ENCODE measurements around the gene FIP1L1. TPM values are rescaled to one million over a fixed set of nuclear protein-coding genes. Genes with fewer than 3 reads are reported as not detected.
A peak's percentile ranks its signal among the peaks of the same experiment; 100 is the strongest.

Gene FIP1L1
- total RNA-seq, 3 donors from 2014 or later (not counting 1 experiment from before 2014, with no cell fraction given) = 76.2 to 94.0 (median 85.6) TPM

GRCh38 chr4:53453385-53453784, 75.9 kb downstream of the FIP1L1 start:
- WGBS (ENCODE audit: insufficient coverage) = 96% methylated on average over 2 of the region's 2 CpGs
- Mint-ChIP-seq H3K4me1 (peaks cover 12 to 15% of the 10 kb centered on the region in 2 donors), H3K27ac (no peak overlapping the region), H3K36me3 (peaks cover 20% of the 10 kb centered on the region), H3K4me3 (no peak overlapping the region), H3K9me3 (no peaks in the 10 kb centered on the region), H3K27me3 (ENCODE audit: low read depth in 2 of 2) (no peaks in the 10 kb centered on the region)
- DNase-seq (no peak), ATAC-seq (no peak)
- Histone ChIP-seq H3K36me3 (ENCODE audit: control insufficient read depth, insufficient read depth, low read length) (peaks cover 50% of the 10 kb centered on the region), H3K27ac (ENCODE audit: low read length) (no peak overlapping the region), H3K4me1 (ENCODE audit: control insufficient read depth, insufficient read depth, low read length) (no peaks in the 10 kb centered on the region), H3K27me3 (ENCODE audit: control insufficient read depth, insufficient read depth, low read length) (no peaks in the 10 kb centered on the region), H3K9me3 (ENCODE audit: control insufficient read depth, insufficient read depth, low read length) (no peaks in the 10 kb centered on the region), H3K4me3 (ENCODE audit: low read length) (no peak overlapping the region)
- intact Hi-C loops (cut with micrococcal nuclease) = no loop called here
- TF ChIP-seq, protein P1, sequence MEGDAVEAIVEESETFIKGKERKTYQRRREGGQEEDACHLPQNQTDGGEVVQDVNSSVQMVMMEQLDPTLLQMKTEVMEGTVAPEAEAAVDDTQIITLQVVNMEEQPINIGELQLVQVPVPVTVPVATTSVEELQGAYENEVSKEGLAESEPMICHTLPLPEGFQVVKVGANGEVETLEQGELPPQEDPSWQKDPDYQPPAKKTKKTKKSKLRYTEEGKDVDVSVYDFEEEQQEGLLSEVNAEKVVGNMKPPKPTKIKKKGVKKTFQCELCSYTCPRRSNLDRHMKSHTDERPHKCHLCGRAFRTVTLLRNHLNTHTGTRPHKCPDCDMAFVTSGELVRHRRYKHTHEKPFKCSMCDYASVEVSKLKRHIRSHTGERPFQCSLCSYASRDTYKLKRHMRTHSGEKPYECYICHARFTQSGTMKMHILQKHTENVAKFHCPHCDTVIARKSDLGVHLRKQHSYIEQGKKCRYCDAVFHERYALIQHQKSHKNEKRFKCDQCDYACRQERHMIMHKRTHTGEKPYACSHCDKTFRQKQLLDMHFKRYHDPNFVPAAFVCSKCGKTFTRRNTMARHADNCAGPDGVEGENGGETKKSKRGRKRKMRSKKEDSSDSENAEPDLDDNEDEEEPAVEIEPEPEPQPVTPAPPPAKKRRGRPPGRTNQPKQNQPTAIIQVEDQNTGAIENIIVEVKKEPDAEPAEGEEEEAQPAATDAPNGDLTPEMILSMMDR (IDR thresholded peaks at IDR 0.05) = no peak

GRCh38 chr4:53455766-53456165, 78.3 kb downstream of the FIP1L1 start:
- no peak overlapping the region for H3K27ac Mint-ChIP-seq
- intact Hi-C loops (cut with micrococcal nuclease) = no loop called here
- H3K9me3 Mint-ChIP-seq = no peaks in the 10 kb centered on the region
- H3K4me1 ChIP-seq (ENCODE audit: control insufficient read depth, insufficient read depth, low read length) = no peaks in the 10 kb centered on the region
- H3K36me3 Mint-ChIP-seq = peaks cover 20% of the 10 kb centered on the region
- H3K4me3 Mint-ChIP-seq = no peak overlapping the region
- H3K9me3 ChIP-seq (ENCODE audit: control insufficient read depth, insufficient read depth, low read length) = no peaks in the 10 kb centered on the region
- 100% methylated on average over 2 of the region's 3 CpGs for WGBS (ENCODE audit: insufficient coverage)
- ATAC-seq (no peak), DNase-seq (no peak)
- H3K4me3 ChIP-seq (ENCODE audit: low read length) = no peak overlapping the region
- H3K27me3 ChIP-seq (ENCODE audit: control insufficient read depth, insufficient read depth, low read length) = no peaks in the 10 kb centered on the region
- H3K4me1 Mint-ChIP-seq = peaks cover 9 to 13% of the 10 kb centered on the region in 2 donors
- H3K27ac ChIP-seq (ENCODE audit: low read length) = no peak overlapping the region
- peaks cover 64% of the 10 kb centered on the region for H3K36me3 ChIP-seq (ENCODE audit: control insufficient read depth, insufficient read depth, low read length)
- TF ChIP-seq, protein P1 (IDR thresholded peaks at IDR 0.05) = no peak
- H3K27me3 Mint-ChIP-seq (ENCODE audit: low read depth in 2 of 2) = no peaks in the 10 kb centered on the region

GRCh38 chr4:53456178-53456577, 78.7 kb downstream of the FIP1L1 start:
- peaks cover 20% of the 10 kb centered on the region for H3K36me3 Mint-ChIP-seq
- H3K36me3 ChIP-seq (ENCODE audit: control insufficient read depth, insufficient read depth, low read length) = peaks cover 68% of the 10 kb centered on the region
- intact Hi-C loops (cut with micrococcal nuclease) = no loop called here

GRCh38 chr4:53459548-53459947, 82.1 kb downstream of the FIP1L1 start:
- Mint-ChIP-seq H3K4me3 (no peak overlapping the region), H3K27ac (no peak overlapping the region), H3K27me3 (ENCODE audit: low read depth in 2 of 2) (no peaks in the 10 kb centered on the region), H3K9me3 (no peaks in the 10 kb centered on the region), H3K36me3 (peaks cover 9% of the 10 kb centered on the region), H3K4me1 (peaks cover 6 to 7% of the 10 kb centered on the region in 2 donors)
- Histone ChIP-seq H3K27me3 (ENCODE audit: control insufficient read depth, insufficient read depth, low read length) (no peaks in the 10 kb centered on the region), H3K36me3 (ENCODE audit: control insufficient read depth, insufficient read depth, low read length) (peaks cover 65% of the 10 kb centered on the region), H3K9me3 (ENCODE audit: control insufficient read depth, insufficient read depth, low read length) (no peaks in the 10 kb centered on the region), H3K4me3 (ENCODE audit: low read length) (no peak overlapping the region), H3K27ac (ENCODE audit: low read length) (no peak overlapping the region), H3K4me1 (ENCODE audit: control insufficient read depth, insufficient read depth, low read length) (no peaks in the 10 kb centered on the region)
- ATAC-seq (no peak), DNase-seq (no peak)
- intact Hi-C loops (cut with micrococcal nuclease) = no loop called here
- TF ChIP-seq, protein P1 (IDR thresholded peaks at IDR 0.05) = no peak

More at GRCh38 chr4:53456178-53456577, 78.7 kb downstream of the FIP1L1 start:
- no peak overlapping the region for H3K4me3 ChIP-seq (ENCODE audit: low read length)
- DNase-seq (no peak), ATAC-seq (no peak)
- H3K27me3 ChIP-seq (ENCODE audit: control insufficient read depth, insufficient read depth, low read length) = no peaks in the 10 kb centered on the region
- H3K27me3 Mint-ChIP-seq (ENCODE audit: low read depth in 2 of 2) = no peaks in the 10 kb centered on the region
- H3K4me3 Mint-ChIP-seq = no peak overlapping the region
- TF ChIP-seq, protein P1 (IDR thresholded peaks at IDR 0.05) = no peak
- no peak overlapping the region for H3K27ac ChIP-seq (ENCODE audit: low read length)
- H3K4me1 ChIP-seq (ENCODE audit: control insufficient read depth, insufficient read depth, low read length) = no peaks in the 10 kb centered on the region
- peaks cover 6 to 9% of the 10 kb centered on the region in 2 donors for H3K4me1 Mint-ChIP-seq
- peak overlapping the region in 1 of 2 donors; percentile 44 for H3K27ac Mint-ChIP-seq
- no peaks in the 10 kb centered on the region for H3K9me3 Mint-ChIP-seq
- H3K9me3 ChIP-seq (ENCODE audit: control insufficient read depth, insufficient read depth, low read length) = no peaks in the 10 kb centered on the region
